Bronchial smooth muscle cell (primary cell): Measurements from ENCODE around the gene MIOX. TPM values are rescaled to one million over a fixed set of nuclear protein-coding genes. Genes with fewer than 3 reads are reported as not detected.

Experiments used
- total RNA-seq: library from RNA; depleted of rRNA; stranded (reverse); fragments of >200 nt; gene quantifications from 2 replicates; pipeline ENCODE4 v1.2.1, GENCODE V29; 2014

Gene MIOX
- total RNA-seq, result not detected in 2 replicates

GRCh38 chr22:50486561-50487289, at the start of gene MIOX:
TSS of gene MIOX (plus strand) at chr22:50486859. CDS start at chr22:50486898, 39 bp downstream.

GRCh38 chr22:50474710-50475651, 11.7 kb upstream of the MIOX start, which contains the start of gene SBF1:
TSS of gene SBF1 (minus strand) at chr22:50475035. CDS start at chr22:50474840, 195 bp downstream.

DNA sequence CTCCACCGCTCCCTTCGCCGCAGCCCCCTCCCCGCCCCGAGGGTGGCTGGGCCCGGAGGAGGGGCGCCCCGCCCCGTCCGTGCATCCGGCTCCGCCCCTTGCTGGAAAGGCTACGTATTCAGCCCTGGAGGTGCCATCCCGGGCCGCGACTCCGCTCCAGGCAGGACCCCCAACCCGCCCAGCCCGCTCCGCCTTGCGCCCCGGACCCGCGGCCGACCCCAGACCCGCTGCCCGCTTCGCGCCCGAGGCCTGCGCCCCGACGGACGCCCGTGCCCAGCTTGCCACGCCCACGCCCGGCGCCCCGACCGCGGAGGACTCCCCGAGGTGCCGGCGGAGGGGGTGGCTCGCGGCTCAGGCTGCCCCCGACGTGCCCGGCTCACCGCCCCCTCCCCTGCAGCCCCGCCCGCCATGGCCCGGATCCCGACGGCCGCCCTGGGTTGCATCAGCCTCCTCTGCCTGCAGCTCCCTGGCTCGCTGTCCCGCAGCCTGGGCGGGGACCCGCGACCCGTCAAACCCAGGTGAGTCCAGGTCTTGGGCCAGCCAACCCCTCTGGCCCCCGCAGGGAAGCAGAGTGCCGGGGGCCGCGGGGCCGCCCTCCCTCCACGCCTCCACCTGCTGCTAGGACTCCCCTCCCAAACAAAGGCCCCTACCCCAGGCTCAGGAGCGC, 5.1 kb upstream of the MIOX start, which contains the start of gene ADM2:
ADM2 (plus strand) TSS at position 104 of the 667 bp plus-strand sequence; CDS start at position 409, 305 bp downstream.

DNA sequence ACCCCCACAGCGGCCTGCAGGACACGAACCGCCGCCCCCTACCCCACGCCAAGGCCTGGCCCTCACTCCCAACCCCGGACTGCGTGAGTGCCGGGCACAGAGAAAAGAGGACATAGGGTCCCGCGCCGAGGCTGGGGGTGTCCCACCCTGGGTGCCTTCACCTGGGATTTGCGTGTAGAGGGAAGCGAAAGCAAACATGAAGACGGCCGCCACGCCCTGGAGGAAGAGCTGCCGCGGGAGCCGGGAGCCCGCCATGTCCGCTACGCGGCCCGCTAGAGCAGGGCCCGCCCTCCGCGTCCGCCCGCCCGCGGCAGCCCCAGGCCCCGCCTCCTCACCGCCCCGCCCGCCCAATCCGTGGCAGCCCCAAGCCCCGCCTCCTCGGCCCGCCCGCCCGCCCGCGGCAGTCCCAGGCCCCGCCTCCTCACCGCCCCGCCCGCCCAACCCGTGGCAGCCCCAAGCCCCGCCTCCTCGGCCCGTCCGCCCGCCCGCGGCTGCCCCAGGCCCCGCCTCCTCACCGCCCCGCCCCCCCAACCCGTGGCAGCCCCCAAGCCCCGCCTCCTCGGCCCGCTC, 20.8 kb downstream of the MIOX start, which contains the start of gene LMF2:
LMF2 (minus strand) TSS at position 282 of the 570 bp plus-strand sequence; CDS start at position 255, 27 bp downstream.

DNA sequence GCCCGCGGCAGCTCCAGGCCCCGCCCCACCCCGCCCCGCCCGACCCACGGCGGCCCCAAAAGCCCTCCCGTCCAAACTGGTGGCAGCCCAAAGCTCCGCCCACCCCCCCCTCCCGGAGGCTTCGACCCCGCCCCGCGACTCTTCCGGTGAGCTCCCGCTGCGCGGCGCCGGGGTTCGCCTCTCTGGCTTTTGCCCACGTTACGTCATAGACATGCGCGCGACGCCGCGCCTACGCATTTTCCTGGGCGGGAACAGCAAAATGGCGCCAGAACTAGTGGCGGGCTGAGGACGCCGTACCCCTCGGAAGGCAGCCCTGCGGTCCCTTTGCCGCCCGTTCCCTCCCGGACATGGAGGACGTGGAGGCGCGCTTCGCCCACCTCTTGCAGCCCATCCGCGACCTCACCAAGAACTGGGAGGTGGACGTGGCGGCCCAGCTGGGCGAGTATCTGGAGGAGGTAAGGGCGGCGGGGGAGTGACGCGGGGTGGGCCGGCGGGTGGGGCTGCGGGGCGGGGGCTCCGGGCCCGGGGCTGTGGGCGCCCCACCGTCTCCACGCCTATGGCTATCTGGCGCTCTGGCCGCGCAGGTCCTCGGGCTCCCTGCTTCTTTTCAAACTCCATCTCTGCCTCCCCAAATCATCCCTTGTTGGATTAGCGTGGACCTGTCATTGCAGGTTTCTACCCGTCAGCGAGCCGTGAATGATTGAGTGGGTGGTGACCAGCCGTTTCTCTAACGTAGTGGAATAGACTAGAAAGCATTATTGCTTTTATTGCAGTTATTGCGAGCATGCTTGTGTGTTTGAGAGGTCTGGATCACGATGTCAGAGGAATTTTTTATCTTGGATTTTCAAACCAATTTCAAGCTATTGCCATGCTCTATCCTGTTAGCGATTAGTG, 21.6 kb downstream of the MIOX start, which contains the start of gene NCAPH2:
NCAPH2 (plus strand) TSS at position 234 of the 894 bp plus-strand sequence; CDS start at position 348, 114 bp downstream.

GRCh38 chr22:50525104-50525857, 38.6 kb downstream of the MIOX start, which contains the start of gene SCO2:
TSS of gene SCO2 (minus strand) at chr22:50525598. CDS start at chr22:50524411, 1,187 bp downstream.

DNA sequence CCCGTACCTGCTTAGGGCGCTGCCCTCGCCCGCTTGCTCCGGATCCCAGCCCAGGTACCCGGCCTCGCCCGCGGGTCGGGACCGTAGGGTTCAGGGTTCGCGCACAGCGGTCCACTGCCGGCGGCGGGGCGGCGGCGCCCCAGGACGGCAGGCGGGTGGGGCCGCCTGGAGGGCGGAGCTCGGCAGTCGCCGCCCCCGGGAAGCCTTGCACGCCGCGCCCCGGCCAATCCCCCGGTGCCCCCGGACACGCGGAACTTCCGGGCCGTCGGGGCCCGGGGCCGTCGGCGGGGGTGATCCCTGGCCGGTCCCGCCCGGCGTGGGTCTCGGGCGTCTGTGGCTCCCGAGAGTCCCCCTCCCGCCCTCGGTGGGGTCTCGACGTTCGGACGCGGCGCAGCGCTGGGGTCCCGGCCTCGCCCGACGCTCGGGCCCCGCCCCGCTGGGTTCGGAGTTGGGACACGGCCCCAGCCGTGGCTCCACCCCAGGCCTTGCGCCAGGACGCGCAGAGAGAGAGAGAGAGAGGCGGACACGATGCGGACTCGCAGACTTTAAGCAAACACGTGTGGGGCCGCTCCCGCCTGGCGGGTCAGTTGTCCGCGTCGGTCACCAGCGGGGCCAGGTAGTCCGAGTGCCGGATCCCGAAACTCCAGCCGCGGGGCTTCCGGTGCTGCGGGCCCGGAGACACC, 43.4 kb downstream of the MIOX start, which contains the start of gene TYMP:
TYMP (minus strand) TSS at position 116 of the 683 bp plus-strand sequence. CDS start 303 bp downstream, outside the sequence.

Other genes with a start within 250 kb of the MIOX start
- 24.7 and 29.6 TPM in 2 replicates for gene TUBGCP6, start 241.8 kb upstream of the MIOX start, total RNA-seq
- 25.7 and 37.8 TPM in 2 replicates for gene HDAC10, start 235.6 kb upstream of the MIOX start, total RNA-seq
- 26.0 and 26.6 TPM in 2 replicates for gene MAPK12, start 225.2 kb upstream of the MIOX start, total RNA-seq
- 9.9 and 11.1 TPM in 2 replicates for gene MAPK11, start 216.5 kb upstream of the MIOX start, total RNA-seq
- gene PLXNB2, start 179.2 kb upstream of the MIOX start, total RNA-seq, result 127 and 183 TPM in 2 replicates
- gene DENND6B, start 159.8 kb upstream of the MIOX start, total RNA-seq, result 1.8 and 2.4 TPM in 2 replicates
- gene PPP6R2, start 143.5 kb upstream of the MIOX start, total RNA-seq, result 44.6 and 45.2 TPM in 2 replicates
- 46.0 and 79.3 TPM in 2 replicates for gene SBF1, start 11.8 kb upstream of the MIOX start, total RNA-seq
- 0.16 and 0.86 TPM in 2 replicates for gene ADM2, start 5.3 kb upstream of the MIOX start, total RNA-seq
- gene LMF2, start 20.8 kb downstream of the MIOX start, total RNA-seq, result 19.3 and 20.5 TPM in 2 replicates
- 17.5 and 21.6 TPM in 2 replicates for gene NCAPH2, start 21.4 kb downstream of the MIOX start, total RNA-seq
- 2.6 and 2.8 TPM in 2 replicates for gene SCO2, start 38.7 kb downstream of the MIOX start, total RNA-seq
- gene TYMP, start 43.2 kb downstream of the MIOX start, total RNA-seq, result 8.8 and 18.3 TPM in 2 replicates
- gene KLHDC7B, start 59.0 kb downstream of the MIOX start, total RNA-seq, result 0.60 TPM in 1 of 2 replicates, not detected in the other
- 0.94 TPM in 1 of 2 replicates, not detected in the other for gene SYCE3, start 76.1 kb downstream of the MIOX start, total RNA-seq
- gene CPT1B, start 91.6 kb downstream of the MIOX start, total RNA-seq, result 0.95 and 4.4 TPM in 2 replicates
- 15.1 and 21.3 TPM in 2 replicates for gene CHKB, start 96.0 kb downstream of the MIOX start, total RNA-seq
- 0.26 and 0.32 TPM in 2 replicates for gene MAPK8IP2, start 113.9 kb downstream of the MIOX start, total RNA-seq
- 11.3 and 11.5 TPM in 2 replicates for gene ARSA, start 141.3 kb downstream of the MIOX start, total RNA-seq
- gene SHANK3, start 186.0 kb downstream of the MIOX start, total RNA-seq, result 0.32 and 0.43 TPM in 2 replicates